ENCODE data around the gene CSRNP3.

DNA sequence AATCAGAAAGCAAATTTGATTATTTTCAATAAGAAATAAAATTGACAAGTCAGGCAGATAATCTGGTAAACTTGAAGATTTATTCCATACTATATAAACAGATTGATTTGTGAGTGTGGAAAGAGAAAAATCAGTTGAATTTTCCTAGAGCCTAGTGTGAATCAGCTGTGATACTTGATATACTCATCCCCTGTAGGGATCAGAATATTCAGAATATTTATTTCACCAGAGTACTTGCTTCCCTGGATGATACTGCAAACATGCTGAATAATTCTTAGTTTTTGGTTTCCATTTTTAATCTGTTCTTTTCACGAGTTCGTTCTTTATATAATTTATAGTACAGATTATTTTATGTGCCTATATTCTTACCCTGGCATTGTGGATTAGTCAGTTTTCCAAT, 181.7 kb downstream of the CSRNP3 start:
- TF ChIP-seq, protein P1, sequence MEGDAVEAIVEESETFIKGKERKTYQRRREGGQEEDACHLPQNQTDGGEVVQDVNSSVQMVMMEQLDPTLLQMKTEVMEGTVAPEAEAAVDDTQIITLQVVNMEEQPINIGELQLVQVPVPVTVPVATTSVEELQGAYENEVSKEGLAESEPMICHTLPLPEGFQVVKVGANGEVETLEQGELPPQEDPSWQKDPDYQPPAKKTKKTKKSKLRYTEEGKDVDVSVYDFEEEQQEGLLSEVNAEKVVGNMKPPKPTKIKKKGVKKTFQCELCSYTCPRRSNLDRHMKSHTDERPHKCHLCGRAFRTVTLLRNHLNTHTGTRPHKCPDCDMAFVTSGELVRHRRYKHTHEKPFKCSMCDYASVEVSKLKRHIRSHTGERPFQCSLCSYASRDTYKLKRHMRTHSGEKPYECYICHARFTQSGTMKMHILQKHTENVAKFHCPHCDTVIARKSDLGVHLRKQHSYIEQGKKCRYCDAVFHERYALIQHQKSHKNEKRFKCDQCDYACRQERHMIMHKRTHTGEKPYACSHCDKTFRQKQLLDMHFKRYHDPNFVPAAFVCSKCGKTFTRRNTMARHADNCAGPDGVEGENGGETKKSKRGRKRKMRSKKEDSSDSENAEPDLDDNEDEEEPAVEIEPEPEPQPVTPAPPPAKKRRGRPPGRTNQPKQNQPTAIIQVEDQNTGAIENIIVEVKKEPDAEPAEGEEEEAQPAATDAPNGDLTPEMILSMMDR (IDR thresholded peaks at IDR 0.05): no peak
- no peak for TF ChIP-seq POLR2A (IDR thresholded peaks at IDR 0.05)
- no peak for TF ChIP-seq POLR2AphosphoS5 (IDR thresholded peaks at IDR 0.05)
- TF ChIP-seq EP300 (IDR thresholded peaks at IDR 0.05): no peak

Measured in stomach (tissue), 4 donors.